A549 (cell line): ENCODE results near the gene GMCL2. TPM values are rescaled to one million over a fixed set of nuclear protein-coding genes. Genes with fewer than 3 reads are reported as not detected.

ENCODE experiments used
- ATAC-seq, 2 experiments: fragments of 200-7000 bp in 1 of 2; fragments of >200 bp in 1 of 2; cut with Nextera tagmentation in 1 of 2; cut with Tn5 transposase in 1 of 2; 3 replicates each; pipeline versions ENCODE4 v1.8.0 to v1.9.1; 2018 to 2020; ENCODE audit warnings: mild to moderate bottlenecking in 1 of 2, moderate library complexity in 1 of 2
- CTCF ChIA-PET: fragments of 300-600 bp; sonication (Branson Sonifier 250); formaldehyde crosslinking; extraction: SDS; loops from one replicate; lab custom pipeline; 2021; ENCODE audit warnings: antibody characterized with exemption, inconsistent platforms; lab: Yijun Ruan, JAX
- POLR2A ChIA-PET: fragments of 350-600 bp; formaldehyde crosslinking; extraction: SDS; loops from one replicate; lab custom pipeline; 2021; ENCODE audit warnings: antibody characterized with exemption, inconsistent platforms; lab: Yijun Ruan, JAX
- DNase-seq, 2 experiments: peaks; one replicate each; pipeline versions ENCODE4 v3.0.0 to v3.0.0-alpha.2; 2011 to 2016; ENCODE audit warnings: low read depth in 1 of 2, low spot score in 1 of 2
- FAIRE-seq: peaks from 2 replicates; lab custom pipeline; 2011; peaks lifted over from hg19 to GRCh38; lab: Jason Lieb, UNC
- H3K27ac ChIP-seq, 2 experiments: fragments of >200 bp; sonication (Bioruptor Twin); formaldehyde crosslinking; 3 replicates each; pipeline ENCODE4 v1.5.1; 2016 to 2017
- H3K4me1 ChIP-seq: fragments of >200 bp; sonication (Bioruptor Twin); formaldehyde crosslinking; 3 replicates; pipeline ENCODE4 v1.6.1; 2016
- H3K4me2 ChIP-seq: fragments of >200 bp; sonication (Bioruptor Twin); formaldehyde crosslinking; 3 replicates; pipeline ENCODE4 v1.6.1; 2016
- H3K4me3 ChIP-seq: fragments of >200 bp; sonication (Bioruptor Twin); formaldehyde crosslinking; 3 replicates; pipeline ENCODE4 v1.5.1; 2016
- H3K9me3 ChIP-seq: fragments of >200 bp; sonication (Bioruptor Twin); formaldehyde crosslinking; 3 replicates; pipeline ENCODE4 v1.6.1; 2016
- CEBPB ChIP-seq, 2 experiments: fragments of >200 bp in 1 of 2; sonication (Bioruptor Twin) in 1 of 2; formaldehyde crosslinking in 1 of 2; IDR thresholded peaks; 2 replicates each; pipeline ENCODE4 v1.6.1; 2012 to 2016
- ESRRA ChIP-seq: fragments of 150-350 bp; IDR thresholded peaks from 2 replicates; pipeline ENCODE4 v1.6.1; 2014; ENCODE audit warnings: mild to moderate bottlenecking, low read length, borderline replicate concordance
- FOSB ChIP-seq: fragments of 250-450 bp; sonication (Bioruptor Pico); IDR thresholded peaks from 2 replicates; pipeline ENCODE4 v1.5.0; 2020; ENCODE audit warnings: mild to moderate bottlenecking, moderate library complexity
- FOSL2 ChIP-seq, 2 experiments: fragments of 450-650 bp in 1 of 2; fragments of >200 bp in 1 of 2; sonication (Bioruptor Twin) in 1 of 2; formaldehyde crosslinking; IDR thresholded peaks; 2 replicates each; pipeline versions ENCODE4 v1.5.0 to v1.6.1; 2016 to 2020; ENCODE audit warnings: mild to moderate bottlenecking in 1 of 2, moderate library complexity in 1 of 2
- HOXA7 ChIP-seq: fragments of 250-450 bp; sonication (Bioruptor Pico); IDR thresholded peaks from 2 replicates; pipeline ENCODE4 v1.5.0; 2020; ENCODE audit warnings: mild to moderate bottlenecking, moderate library complexity
- HOXB5 ChIP-seq: fragments of 250-450 bp; sonication (Bioruptor Pico); IDR thresholded peaks from 2 replicates; pipeline ENCODE4 v1.5.0; 2020; ENCODE audit warnings: mild to moderate bottlenecking, moderate library complexity
- JUNB ChIP-seq: fragments of >200 bp; sonication (Bioruptor Twin); formaldehyde crosslinking; IDR thresholded peaks from 2 replicates; pipeline ENCODE4 v1.6.1; 2016
- MAFK ChIP-seq: fragments of 450-650 bp; IDR thresholded peaks from 2 replicates; pipeline ENCODE4 v1.6.1; 2014; ENCODE audit not compliant: partially characterized antibody
- MAZ ChIP-seq: fragments of 150-350 bp; IDR thresholded peaks from 2 replicates; pipeline ENCODE4 v1.6.1; 2014; ENCODE audit warnings: antibody characterized with exemption, low read depth, low read length, borderline replicate concordance
- NFE2L2 ChIP-seq: fragments of 150-350 bp; conservative IDR thresholded peaks from 2 replicates; pipeline ENCODE4 v1.6.1; 2014; ENCODE audit warnings: low read length
- PHF8 ChIP-seq: fragments of 200-600 bp; sonication (generic); IDR thresholded peaks from 2 replicates; pipeline ENCODE4 v1.6.1; 2016; ENCODE audit warnings: low read depth, mild to moderate bottlenecking, antibody characterized with exemption, moderate library complexity, borderline replicate concordance
- RCOR1 ChIP-seq: fragments of 150-350 bp; IDR thresholded peaks from 2 replicates; pipeline ENCODE4 v1.6.1; 2014; ENCODE audit warnings: antibody characterized with exemption, low read length, low read depth
- TFCP2L1 ChIP-seq: fragments of 250-450 bp; sonication (Bioruptor Pico); IDR thresholded peaks from 2 replicates; pipeline ENCODE4 v1.5.0; 2021; ENCODE audit warnings: mild to moderate bottlenecking
- ZC3H11A ChIP-seq: fragments of 450-650 bp; IDR thresholded peaks from 2 replicates; pipeline ENCODE4 v1.6.1; 2014; ENCODE audit warnings: antibody characterized with exemption, mild to moderate bottlenecking
- WGBS: methylation state at CpG from one replicate; pipeline ENCODE4 v1.1.6; 2017; ENCODE audit errors: missing lambda C conversion rate; 5-methylcytosine and 5-hydroxymethylcytosine counted together
- polyA plus RNA-seq, 4 experiments: library from polyadenylated mRNA; depleted of rRNA in 3 of 4; stranded (reverse); fragments of >200 nt; fragmentation: RNase III in 1 of 4; extraction: RNeasy Plus Mini Kit Qiagen cat#74134 plus additional on column Dnase treatment in 1 of 4; gene quantifications; 2 replicates in 3 of 4; 3 replicates in 1 of 4; pipeline ENCODE4 v1.2.3, GENCODE V29; 2011 to 2017
- TF ChIP-seq, protein P1 (sequence below): fragments of 450-650 bp; IDR thresholded peaks from 2 replicates; pipeline ENCODE4 v1.6.1; 2014; ENCODE audit warnings: antibody characterized with exemption
- TF ChIP-seq, protein P2 (sequence below): IDR thresholded peaks from 2 replicates; pipeline ENCODE4 v1.6.1; 2012; ENCODE audit warnings: low read depth, borderline replicate concordance
- TF ChIP-seq, protein P3 (sequence below): fragments of >200 bp; sonication (Bioruptor Twin); formaldehyde crosslinking; IDR thresholded peaks from 3 replicates; pipeline ENCODE4 v1.6.1; 2016
- TF ChIP-seq, protein P4 (sequence below): fragments of 150-350 bp; IDR thresholded peaks from 2 replicates; pipeline ENCODE4 v1.6.1; 2014; ENCODE audit warnings: low read depth, mild to moderate bottlenecking, low read length
- TF ChIP-seq, protein P5 (sequence below): fragments of >200 bp; sonication (Bioruptor Twin); formaldehyde crosslinking; IDR thresholded peaks from 2 replicates; pipeline ENCODE4 v1.6.1; 2016

The GMCL2 gene
- polyA plus RNA-seq, 2 of the 4 experiments (the other 2 are of a cell fraction), result not detected

DNA sequence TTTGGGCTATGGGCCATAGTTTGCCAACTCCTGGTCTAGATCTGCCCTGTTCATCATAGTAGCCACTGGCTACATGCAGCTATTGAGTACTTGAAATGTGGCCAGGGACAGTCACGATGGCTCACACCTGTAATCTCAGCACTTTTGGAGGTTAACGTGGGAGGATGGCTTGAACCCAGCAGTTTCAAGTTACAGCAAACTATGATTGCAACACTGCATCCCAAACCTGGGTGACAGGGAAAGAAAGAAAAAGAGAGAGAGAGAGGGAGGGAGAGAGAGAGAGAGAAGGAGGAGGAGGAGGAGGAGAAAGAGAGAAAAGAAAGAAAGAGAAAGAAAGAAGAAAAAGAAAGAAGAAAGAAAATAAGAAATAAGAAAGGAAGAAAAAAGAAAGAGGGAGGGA is 5.1 kb upstream of the GMCL2 start:
- H3K4me1 ChIP-seq, result no peaks in the 10 kb centered on the region
- ATAC-seq (no peak), FAIRE-seq (no peak), DNase-seq (no peak)
- H3K9me3 ChIP-seq, result peaks cover 12% of the 10 kb centered on the region; the same call in 2 of the 3 replicates
- H3K27ac ChIP-seq, result no peak overlapping the region
- WGBS, result 25% methylated on average over 2 of the region's 2 CpGs
- H3K4me2 ChIP-seq, result no peak overlapping the region
- H3K4me3 ChIP-seq, result no peak overlapping the region
- TF ChIP-seq, protein P1, sequence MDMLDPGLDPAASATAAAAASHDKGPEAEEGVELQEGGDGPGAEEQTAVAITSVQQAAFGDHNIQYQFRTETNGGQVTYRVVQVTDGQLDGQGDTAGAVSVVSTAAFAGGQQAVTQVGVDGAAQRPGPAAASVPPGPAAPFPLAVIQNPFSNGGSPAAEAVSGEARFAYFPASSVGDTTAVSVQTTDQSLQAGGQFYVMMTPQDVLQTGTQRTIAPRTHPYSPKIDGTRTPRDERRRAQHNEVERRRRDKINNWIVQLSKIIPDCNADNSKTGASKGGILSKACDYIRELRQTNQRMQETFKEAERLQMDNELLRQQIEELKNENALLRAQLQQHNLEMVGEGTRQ, result no peak
- TF ChIP-seq, protein P2, sequence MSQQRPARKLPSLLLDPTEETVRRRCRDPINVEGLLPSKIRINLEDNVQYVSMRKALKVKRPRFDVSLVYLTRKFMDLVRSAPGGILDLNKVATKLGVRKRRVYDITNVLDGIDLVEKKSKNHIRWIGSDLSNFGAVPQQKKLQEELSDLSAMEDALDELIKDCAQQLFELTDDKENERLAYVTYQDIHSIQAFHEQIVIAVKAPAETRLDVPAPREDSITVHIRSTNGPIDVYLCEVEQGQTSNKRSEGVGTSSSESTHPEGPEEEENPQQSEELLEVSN, result no peak
- TF ChIP-seq RCOR1 (no peak), MAZ (no peak), MAFK (no peak)
- ChIA-PET CTCF (interaction anchor here (0.9 to 1.4 kb wide), 2 partner anchors 29 to 47 kb away, joined by 3 to 4 read pairs; no protein-coding TSS in a partner anchor), POLR2A (interaction anchor here (0.6 kb wide), 1 partner anchor 12 kb away, joined by 3 read pairs; the partner anchor contains the start of gene HNRNPAB)

DNA sequence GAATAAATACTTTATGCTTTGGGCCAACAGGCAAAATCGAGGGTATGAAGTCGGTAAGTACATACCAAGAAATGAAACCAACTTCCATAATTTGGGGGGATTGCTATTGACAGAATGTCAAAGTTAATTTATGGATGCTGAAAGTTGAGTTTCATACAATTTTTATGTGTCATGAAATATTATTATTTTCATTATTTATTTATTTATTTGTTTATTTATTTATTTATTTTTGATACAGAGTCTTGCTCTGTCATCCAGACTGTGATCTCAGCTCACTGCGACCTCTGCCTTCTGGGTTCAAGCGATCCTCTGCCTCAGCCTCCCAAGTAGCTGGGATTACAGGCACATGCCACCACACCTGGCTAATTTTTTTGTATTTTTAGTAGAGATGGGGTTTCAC is 4.5 kb upstream of the GMCL2 start:
- H3K4me2 ChIP-seq, result no peak overlapping the region
- no peak overlapping the region for H3K27ac ChIP-seq
- POLR2A ChIA-PET, result no interaction called here
- TF ChIP-seq HOXA7 (CRISPR knock-in tag), result no peak
- peak; percentile 94 for TF ChIP-seq ZC3H11A
- no peak for TF ChIP-seq FOSL2 (IDR thresholded peaks at IDR 0.05)
- no peak for TF ChIP-seq FOSL2 (CRISPR knock-in tag; IDR thresholded peaks at IDR 0.05)
- TF ChIP-seq JUNB, result no peak
- TF ChIP-seq, protein P3, sequence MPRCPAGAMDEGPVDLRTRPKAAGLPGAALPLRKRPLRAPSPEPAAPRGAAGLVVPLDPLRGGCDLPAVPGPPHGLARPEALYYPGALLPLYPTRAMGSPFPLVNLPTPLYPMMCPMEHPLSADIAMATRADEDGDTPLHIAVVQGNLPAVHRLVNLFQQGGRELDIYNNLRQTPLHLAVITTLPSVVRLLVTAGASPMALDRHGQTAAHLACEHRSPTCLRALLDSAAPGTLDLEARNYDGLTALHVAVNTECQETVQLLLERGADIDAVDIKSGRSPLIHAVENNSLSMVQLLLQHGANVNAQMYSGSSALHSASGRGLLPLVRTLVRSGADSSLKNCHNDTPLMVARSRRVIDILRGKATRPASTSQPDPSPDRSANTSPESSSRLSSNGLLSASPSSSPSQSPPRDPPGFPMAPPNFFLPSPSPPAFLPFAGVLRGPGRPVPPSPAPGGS, result no peak
- TF ChIP-seq FOSB (CRISPR knock-in tag), result no peak
- TF ChIP-seq, protein P4, sequence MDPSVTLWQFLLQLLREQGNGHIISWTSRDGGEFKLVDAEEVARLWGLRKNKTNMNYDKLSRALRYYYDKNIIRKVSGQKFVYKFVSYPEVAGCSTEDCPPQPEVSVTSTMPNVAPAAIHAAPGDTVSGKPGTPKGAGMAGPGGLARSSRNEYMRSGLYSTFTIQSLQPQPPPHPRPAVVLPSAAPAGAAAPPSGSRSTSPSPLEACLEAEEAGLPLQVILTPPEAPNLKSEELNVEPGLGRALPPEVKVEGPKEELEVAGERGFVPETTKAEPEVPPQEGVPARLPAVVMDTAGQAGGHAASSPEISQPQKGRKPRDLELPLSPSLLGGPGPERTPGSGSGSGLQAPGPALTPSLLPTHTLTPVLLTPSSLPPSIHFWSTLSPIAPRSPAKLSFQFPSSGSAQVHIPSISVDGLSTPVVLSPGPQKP, result no peak
- H3K4me3 ChIP-seq, result no peak overlapping the region
- CTCF ChIA-PET, result no interaction called here
- FAIRE-seq (no peak), DNase-seq (no peak), ATAC-seq (no peak)
- H3K4me1 ChIP-seq, result no peaks in the 10 kb centered on the region
- peaks cover 12% of the 10 kb centered on the region; the same call in 2 of the 3 replicates for H3K9me3 ChIP-seq
- WGBS, result 58% methylated on average over 4 of the region's 4 CpGs

DNA sequence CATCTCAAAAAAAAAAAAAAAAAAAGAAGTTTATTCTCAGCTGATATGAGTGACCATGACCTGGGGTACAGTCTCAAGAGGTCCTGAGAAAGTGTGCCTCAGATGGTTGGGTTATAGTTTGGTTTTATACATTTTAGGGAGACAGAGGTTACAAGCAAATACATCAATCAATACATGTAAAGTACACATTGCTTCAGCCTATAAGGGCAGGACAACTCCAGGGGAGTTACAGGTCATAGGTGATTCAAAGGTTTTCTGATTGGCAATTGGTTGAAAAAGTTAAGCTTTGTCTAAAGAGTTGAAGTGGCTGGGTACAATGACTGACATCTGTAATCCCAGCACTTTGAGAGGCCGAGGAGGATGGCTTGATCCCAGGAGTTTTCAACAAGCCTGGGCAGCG is 2.3 kb upstream of the GMCL2 start:
- H3K9me3 ChIP-seq, result peaks cover 12% of the 10 kb centered on the region; the same call in 2 of the 3 replicates
- no peak overlapping the region for H3K27ac ChIP-seq
- no peaks in the 10 kb centered on the region for H3K4me1 ChIP-seq
- no peak overlapping the region for H3K4me2 ChIP-seq
- DNase-seq, result no peak
- ChIA-PET POLR2A (no interaction called here), CTCF (interaction anchor here (0.6 kb wide), 1 partner anchor 596 kb away, joined by 3 read pairs; no protein-coding TSS in a partner anchor)
- H3K4me3 ChIP-seq, result no peak overlapping the region
- FAIRE-seq, result no peak
- ATAC-seq, result no peak
- no peak for TF ChIP-seq CEBPB (IDR thresholded peaks at IDR 0.05)
- TF ChIP-seq PHF8, result no peak
- TF ChIP-seq RCOR1, result no peak
- TF ChIP-seq ESRRA, result no peak
- no peak for TF ChIP-seq TFCP2L1 (CRISPR knock-in tag)
- no peak for TF ChIP-seq JUNB
- TF ChIP-seq, protein P5, sequence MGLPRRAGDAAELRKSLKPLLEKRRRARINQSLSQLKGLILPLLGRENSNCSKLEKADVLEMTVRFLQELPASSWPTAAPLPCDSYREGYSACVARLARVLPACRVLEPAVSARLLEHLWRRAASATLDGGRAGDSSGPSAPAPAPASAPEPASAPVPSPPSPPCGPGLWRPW, result no peak
- TF ChIP-seq HOXB5 (CRISPR knock-in tag), result no peak
- TF ChIP-seq NFE2L2, result no peak
- 29% methylated on average over 2 of the region's 2 CpGs for WGBS
